ENCODE measurements around the gene MS4A14. TPM values are rescaled to one million over a fixed set of nuclear protein-coding genes. Genes with fewer than 3 reads are reported as not detected.

Gene MS4A14
- total RNA-seq, 1 experiment from 2014 or later: not detected

Other genes with a start within 250 kb of the MS4A14 start
- not detected in 2 replicates for gene MS4A6A, start 213.4 kb upstream of the MS4A14 start, total RNA-seq (2014; rRNA removed; shearing (Covaris generic))
- gene MS4A4E, start 153.3 kb upstream of the MS4A14 start, total RNA-seq (2014; rRNA removed; shearing (Covaris generic)): not detected in 2 replicates
- gene MS4A4A, start 115.8 kb upstream of the MS4A14 start, total RNA-seq (2014; rRNA removed; shearing (Covaris generic)): 33.0 and 50.9 TPM in 2 replicates
- gene MS4A6E, start 69.2 kb upstream of the MS4A14 start, total RNA-seq (2014; rRNA removed; shearing (Covaris generic)): 25.8 and 38.5 TPM in 2 replicates
- gene MS4A7, start 17.9 kb upstream of the MS4A14 start, total RNA-seq (2014; rRNA removed; shearing (Covaris generic)): not detected in 2 replicates
- gene MS4A5, start 33.1 kb downstream of the MS4A14 start, total RNA-seq (2014; rRNA removed; shearing (Covaris generic)): not detected in 2 replicates
- gene MS4A1, start 59.4 kb downstream of the MS4A14 start, total RNA-seq (2014; rRNA removed; shearing (Covaris generic)): not detected in 2 replicates
- gene MS4A12, start 96.3 kb downstream of the MS4A14 start, total RNA-seq (2014; rRNA removed; shearing (Covaris generic)): 0.27 TPM in 1 of 2 replicates, not detected in the other
- gene MS4A13, start 118.9 kb downstream of the MS4A14 start, total RNA-seq (2014; rRNA removed; shearing (Covaris generic)): not detected in 2 replicates